Pulmonary artery endothelial cell (primary cell): ENCODE results near the gene NEXN. TPM values are rescaled to one million over a fixed set of nuclear protein-coding genes. Genes with fewer than 3 reads are reported as not detected.
"Not testable (repeated sequence)": the region's sequence is repeated elsewhere in the genome, so short reads cannot be mapped to it uniquely, and the experiment has no call there.

Experiments used
- DNase-seq: peaks from one replicate; pipeline ENCODE4 v3.0.0-alpha.2; 2011; ENCODE audit warnings: low read depth, low spot score
- total RNA-seq: library from RNA; depleted of rRNA; stranded (reverse); fragments of >200 nt; gene quantifications from 2 replicates; pipeline ENCODE4 v1.2.3, GENCODE V29; 2014

NEXN gene
- total RNA-seq, 1 donor from 2014 or later, result 4.4 TPM

- DNase-seq, result no peak
These were observed 17.2 kb downstream of the NEXN start for GRCh38 chr1:77905603-77906002.

- no peak for DNase-seq
These were observed 17.7 kb downstream of the NEXN start for GRCh38 chr1:77906019-77906545.

GRCh38 chr1:77906624-77907023, 18.2 kb downstream of the NEXN start:
- DNase-seq, result no peak

- no peak for DNase-seq
These were observed 21.7 kb downstream of the NEXN start for GRCh38 chr1:77910116-77910515.

- not testable (repeated sequence) for DNase-seq
These were observed 30.5 kb downstream of the NEXN start for GRCh38 chr1:77918918-77919317.

GRCh38 chr1:77925518-77925917, 37.1 kb downstream of the NEXN start:
- DNase-seq, result no peak

- DNase-seq, result no peak
These were observed 37.5 kb downstream of the NEXN start for GRCh38 chr1:77925956-77926355.

GRCh38 chr1:77926561-77927357, 38.3 kb downstream of the NEXN start:
- DNase-seq, result no peak

- DNase-seq, result no peak
These were observed 39.0 kb downstream of the NEXN start for GRCh38 chr1:77927414-77927813.

- DNase-seq, result no peak
These were observed 41.4 kb downstream of the NEXN start for GRCh38 chr1:77929806-77930205.

- no peak for DNase-seq
These were observed 50.2 kb downstream of the NEXN start for GRCh38 chr1:77938651-77939050.

GRCh38 chr1:77940921-77941570, 52.6 kb downstream of the NEXN start:
- DNase-seq, result no peak

- no peak for DNase-seq
These were observed 54.1 kb downstream of the NEXN start for GRCh38 chr1:77942400-77943140.

- no peak for DNase-seq
These were observed 56.9 kb downstream of the NEXN start for GRCh38 chr1:77945345-77945744.

GRCh38 chr1:77948841-77949424, 60.5 kb downstream of the NEXN start:
- DNase-seq, result peak; percentile 39

GRCh38 chr1:77950873-77951272, 62.4 kb downstream of the NEXN start:
- no peak for DNase-seq

GRCh38 chr1:77951328-77951727, 62.9 kb downstream of the NEXN start:
- no peak for DNase-seq

- no peak for DNase-seq
These were observed 65.5 kb downstream of the NEXN start for GRCh38 chr1:77953907-77954306.

- DNase-seq, result no peak
These were observed 66.1 kb downstream of the NEXN start for GRCh38 chr1:77954521-77954920.

- DNase-seq, result no peak
These were observed 67.3 kb downstream of the NEXN start for GRCh38 chr1:77955709-77956108.

- no peak for DNase-seq
These were observed 68.0 kb downstream of the NEXN start for GRCh38 chr1:77956464-77956863.

GRCh38 chr1:77958391-77958790, 70.0 kb downstream of the NEXN start:
- DNase-seq, result no peak
